Measurements from ENCODE around the gene KRTAP5-8.
"Not testable (repeated sequence)": the region's sequence is repeated elsewhere in the genome, so short reads cannot be mapped to it uniquely, and the experiment has no call there.

The KRTAP5-8 gene

GRCh38 chr11:71544525-71545214 lies 6.8 kb downstream of the KRTAP5-8 start:
- DNase-seq, result no peak

GRCh38 chr11:71545405-71545966 lies 7.7 kb downstream of the KRTAP5-8 start:
- DNase-seq, result no peak

- DNase-seq, result no peak
Observed at GRCh38 chr11:71548120-71548519, 10.3 kb downstream of the KRTAP5-8 start, which contains the start of gene KRTAP5-9. Gene KRTAP5-9, plus strand, starts transcription at chr11:71548420. Its CDS starts 238 bp downstream, at chr11:71548658.

GRCh38 chr11:71548716-71549151 lies 10.9 kb downstream of the KRTAP5-8 start:
- DNase-seq, result no peak

GRCh38 chr11:71551711-71552110 lies 13.9 kb downstream of the KRTAP5-8 start:
- DNase-seq, result no peak

GRCh38 chr11:71554996-71555395 lies 17.2 kb downstream of the KRTAP5-8 start:
- no peak for DNase-seq

GRCh38 chr11:71555508-71555907 lies 17.7 kb downstream of the KRTAP5-8 start:
- no peak for DNase-seq

- DNase-seq, result no peak
Observed at GRCh38 chr11:71556018-71556417, 18.2 kb downstream of the KRTAP5-8 start.

GRCh38 chr11:71557257-71557656 lies 19.4 kb downstream of the KRTAP5-8 start:
- DNase-seq, result no peak

- DNase-seq, result no peak
Observed at GRCh38 chr11:71558996-71559395, 21.2 kb downstream of the KRTAP5-8 start.

- DNase-seq, result no peak
Observed at GRCh38 chr11:71562120-71562519, 24.3 kb downstream of the KRTAP5-8 start.

GRCh38 chr11:71563406-71563805 lies 25.6 kb downstream of the KRTAP5-8 start:
- no peak for DNase-seq

- no peak for DNase-seq
Observed at GRCh38 chr11:71564430-71564829, 26.6 kb downstream of the KRTAP5-8 start.

- no peak for DNase-seq
Observed at GRCh38 chr11:71565263-71565662, 27.4 kb downstream of the KRTAP5-8 start, which contains the start of gene KRTAP5-10. Gene KRTAP5-10, plus strand, starts transcription at chr11:71565563. Its CDS starts 25 bp downstream, at chr11:71565588.

- no peak for DNase-seq
Observed at GRCh38 chr11:71566081-71566620, 28.3 kb downstream of the KRTAP5-8 start.

- not testable (repeated sequence) for DNase-seq
Observed at GRCh38 chr11:71566626-71567599, 29.1 kb downstream of the KRTAP5-8 start.

GRCh38 chr11:71567633-71568032 lies 29.8 kb downstream of the KRTAP5-8 start:
- DNase-seq, result not testable (repeated sequence)

- no peak for DNase-seq
Observed at GRCh38 chr11:71568704-71569349, 31.0 kb downstream of the KRTAP5-8 start.

GRCh38 chr11:71571101-71571850 lies 33.5 kb downstream of the KRTAP5-8 start:
- DNase-seq, result not testable (repeated sequence)

- DNase-seq, result no peak
Observed at GRCh38 chr11:71572811-71573210, 35.0 kb downstream of the KRTAP5-8 start.

GRCh38 chr11:71574418-71574817 lies 36.6 kb downstream of the KRTAP5-8 start:
- DNase-seq, result no peak
